Natural killer cell (primary cell): Measurements from ENCODE around the gene KCP. TPM values are rescaled to one million over a fixed set of nuclear protein-coding genes. Genes with fewer than 3 reads are reported as not detected.

Experiments used
- ATAC-seq, 3 donors: fragments of 150-1000 bp in 2 of 3; fragments of 200-7000 bp in 1 of 3; cut with Tn5 transposase; 1 replicate in 1 of 3; 2 replicates in 2 of 3; pipeline ENCODE4 v1.10.0; 2021; ENCODE audit warnings: mild to moderate bottlenecking in 2 of 3, moderate library complexity in 2 of 3
- DNase-seq, 2 donors: peaks; one replicate each; pipeline versions ENCODE4 v3.0.0 to v3.0.0-alpha.2; 2013 to 2021; ENCODE audit warnings: mixed read lengths in 1 of 2
- H3K27ac ChIP-seq: one replicate; pipeline ENCODE4 v1.5.1; 2013; ENCODE audit warnings: mild to moderate bottlenecking, low read length
- H3K27me3 ChIP-seq: one replicate; pipeline ENCODE4 v1.6.1; 2013; ENCODE audit warnings: low read length; ENCODE audit not compliant: control insufficient read depth, insufficient read depth
- H3K36me3 ChIP-seq: one replicate; pipeline ENCODE4 v1.6.1; 2013; ENCODE audit warnings: low read length; ENCODE audit not compliant: control insufficient read depth, insufficient read depth
- H3K4me1 ChIP-seq: one replicate; pipeline ENCODE4 v1.6.1; 2013; ENCODE audit warnings: low read length; ENCODE audit not compliant: control insufficient read depth, insufficient read depth
- H3K4me3 ChIP-seq: one replicate; pipeline ENCODE4 v1.5.1; 2013; ENCODE audit warnings: low read length
- H3K9me3 ChIP-seq: one replicate; pipeline ENCODE4 v1.6.1; 2013; ENCODE audit warnings: low read length; ENCODE audit not compliant: control insufficient read depth, insufficient read depth
- H3K27ac Mint-ChIP-seq, 2 donors: one replicate each; pipeline ENCODE4 v1.8.0; 2022; ENCODE audit warnings: mild to moderate bottlenecking in 2 of 2, mixed read lengths in 2 of 2, moderate library complexity in 1 of 2
- H3K27me3 Mint-ChIP-seq, 2 donors: one replicate each; pipeline ENCODE4 v1.8.0; 2022; ENCODE audit warnings: low read depth in 2 of 2, mixed read lengths in 2 of 2
- H3K36me3 Mint-ChIP-seq: one replicate; pipeline ENCODE4 v1.8.0; 2022; ENCODE audit warnings: mixed read lengths
- H3K4me1 Mint-ChIP-seq, 2 donors: one replicate each; pipeline ENCODE4 v1.8.0; 2022; ENCODE audit warnings: mixed read lengths in 2 of 2
- H3K4me3 Mint-ChIP-seq: one replicate; pipeline ENCODE4 v1.8.0; 2022; ENCODE audit warnings: mild to moderate bottlenecking, moderate library complexity, mixed read lengths
- H3K9me3 Mint-ChIP-seq, 2 donors: one replicate each; pipeline ENCODE4 v1.8.0; 2022; ENCODE audit warnings: mixed read lengths in 2 of 2
- CTCF ChIP-seq: fragments of 200-600 bp; IDR thresholded peaks from one replicate; pipeline ENCODE4 v1.8.0; 2022; ENCODE audit warnings: antibody characterized with exemption
- WGBS: methylation state at CpG from one replicate; pipeline ENCODE4 v1.1.7; 2013; ENCODE audit warnings: missing lambda C conversion rate; ENCODE audit not compliant: insufficient coverage; 5-methylcytosine and 5-hydroxymethylcytosine counted together
- intact Hi-C: fragments of 100-400 bp; cut with micrococcal nuclease; formaldehyde crosslinking; loops from one replicate; pipeline ENCODE4 v1.14.2; 2022
- total RNA-seq, 4 donors: library from RNA; stranded (reverse); fragments of 120-200 nt in 1 of 4; gene quantifications; one replicate each; pipeline versions ENCODE4 v1.2.3 to v1.2.4, GENCODE V29; 2013 to 2022

Gene KCP
- total RNA-seq, 3 donors from 2014 or later (not counting 1 experiment from before 2014, with no cell fraction given) = 0.49 to 0.95 TPM; not detected in 1

DNA sequence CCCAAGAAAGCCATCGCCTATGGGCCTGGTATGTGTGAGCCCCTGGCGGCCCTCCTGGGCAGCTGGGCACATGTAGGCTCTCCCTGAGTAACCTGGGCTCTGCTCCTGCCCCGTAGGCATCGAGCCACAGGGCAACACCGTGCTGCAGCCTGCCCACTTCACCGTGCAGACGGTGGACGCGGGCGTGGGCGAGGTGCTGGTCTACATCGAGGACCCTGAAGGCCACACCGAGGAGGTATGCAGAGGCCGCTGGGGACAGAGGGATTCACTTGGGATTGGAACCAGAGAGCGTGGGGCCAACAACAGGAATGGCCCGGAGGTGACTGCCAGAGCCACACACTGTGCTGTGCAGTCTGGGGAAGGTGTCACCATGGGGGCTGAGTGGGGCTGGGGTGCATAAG is 73.0 kb downstream of the KCP start:
- TF ChIP-seq CTCF = no peak
- WGBS = 91% methylated on average over 16 of the region's 16 CpGs

GRCh38 chr7:128836729-128837348 is 73.7 kb downstream of the KCP start:
- H3K9me3 Mint-ChIP-seq = no peaks in the 10 kb centered on the region
- no peaks in the 10 kb centered on the region for H3K36me3 Mint-ChIP-seq
- DNase-seq (no peak), ATAC-seq (no peak)
- H3K4me1 Mint-ChIP-seq = no peaks in the 10 kb centered on the region
- H3K4me3 Mint-ChIP-seq = no peak overlapping the region
- H3K4me1 ChIP-seq = no peaks in the 10 kb centered on the region
- 85% methylated on average over 12 of the region's 14 CpGs for WGBS
- no peaks in the 10 kb centered on the region for H3K9me3 ChIP-seq
- no peak overlapping the region for H3K4me3 ChIP-seq
- no peaks in the 10 kb centered on the region for H3K36me3 ChIP-seq
- intact Hi-C loops = no loop called here
- peaks cover 0 to 7% of the 10 kb centered on the region in 2 donors for H3K27me3 Mint-ChIP-seq
- H3K27ac Mint-ChIP-seq = no peak overlapping the region
- H3K27ac ChIP-seq = no peak overlapping the region
- H3K27me3 ChIP-seq = peaks cover 7% of the 10 kb centered on the region
- TF ChIP-seq CTCF = no peak

More for the DNA sequence above, 73.0 kb downstream of the KCP start:
- intact Hi-C loops = no loop called here
- H3K4me1 Mint-ChIP-seq = no peaks in the 10 kb centered on the region
- no peak overlapping the region for H3K27ac Mint-ChIP-seq
- peaks cover 3% of the 10 kb centered on the region for H3K4me1 ChIP-seq
- H3K36me3 Mint-ChIP-seq = no peaks in the 10 kb centered on the region
- DNase-seq = no peak
- H3K9me3 Mint-ChIP-seq = no peaks in the 10 kb centered on the region
- H3K4me3 Mint-ChIP-seq = no peak overlapping the region
- no peak overlapping the region for H3K4me3 ChIP-seq
- peaks cover 5% of the 10 kb centered on the region for H3K27me3 ChIP-seq
- no peaks in the 10 kb centered on the region for H3K36me3 ChIP-seq
- no peak for ATAC-seq
- H3K27me3 Mint-ChIP-seq = peaks cover 0 to 7% of the 10 kb centered on the region in 2 donors
- no peaks in the 10 kb centered on the region for H3K9me3 ChIP-seq
- no peak overlapping the region for H3K27ac ChIP-seq

DNA sequence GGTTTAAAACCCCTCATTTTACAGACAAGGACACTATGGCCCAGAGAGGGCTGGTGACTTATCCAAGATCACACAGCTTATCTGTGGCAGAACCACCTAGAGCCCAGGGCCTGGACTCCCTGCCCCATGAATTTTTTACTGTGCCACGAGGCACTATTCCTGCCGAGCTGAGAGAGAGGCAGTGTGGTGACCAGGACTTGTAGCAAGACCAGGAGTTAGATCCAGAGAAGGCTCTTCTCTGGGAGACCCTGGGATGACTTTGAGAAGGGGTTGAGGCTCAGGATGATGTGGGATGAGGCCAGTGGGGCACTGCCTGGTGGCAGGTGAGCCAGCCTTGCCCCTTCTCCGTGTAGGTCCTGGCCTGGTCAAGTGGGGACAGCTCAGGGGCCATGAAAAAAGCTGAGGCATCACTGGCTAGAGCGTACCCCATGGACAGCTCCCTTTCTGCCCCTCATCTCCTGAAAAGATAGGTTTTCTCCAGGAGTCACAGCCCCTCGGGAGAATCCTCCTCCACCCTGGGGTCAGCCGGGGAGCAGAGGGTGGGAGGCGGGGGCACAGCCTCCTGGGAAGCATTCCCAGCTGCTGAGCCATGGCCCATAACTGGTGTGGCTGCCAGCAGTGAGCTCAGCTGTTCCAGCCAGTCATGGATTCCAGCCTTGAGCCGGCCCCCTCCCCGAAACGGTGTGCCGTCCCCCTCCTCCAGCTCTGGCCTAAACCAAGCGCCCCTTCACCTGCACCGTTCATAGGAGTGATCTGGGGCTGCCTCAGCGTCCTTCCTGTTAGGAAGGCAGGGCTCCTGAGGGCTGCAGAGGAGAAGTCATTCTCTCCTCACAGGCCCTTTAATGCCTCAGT is 74.5 kb downstream of the KCP start:
- Histone ChIP-seq H3K4me1 (peaks cover 8% of the 10 kb centered on the region), H3K27me3 (peaks cover 11% of the 10 kb centered on the region), H3K4me3 (no peak overlapping the region), H3K9me3 (no peaks in the 10 kb centered on the region), H3K36me3 (no peaks in the 10 kb centered on the region), H3K27ac (no peak overlapping the region)
- Mint-ChIP-seq H3K36me3 (no peaks in the 10 kb centered on the region), H3K27me3 (peaks cover 0 to 10% of the 10 kb centered on the region in 2 donors), H3K4me1 (peaks cover 0 to 4% of the 10 kb centered on the region in 2 donors), H3K4me3 (no peak overlapping the region), H3K27ac (no peak overlapping the region), H3K9me3 (no peaks in the 10 kb centered on the region)
- DNase-seq (no peak), ATAC-seq (no peak)
- TF ChIP-seq CTCF = no peak
- 88% methylated on average over 14 of the region's 14 CpGs for WGBS
- intact Hi-C loops = no loop called here
